ENCODE measurements around the gene PSPH.
"Not testable (repeated sequence)": the region's sequence is repeated elsewhere in the genome, so short reads cannot be mapped to it uniquely, and the experiment has no call there.

The PSPH gene

GRCh38 chr7:56031556-56031955 is 19.7 kb downstream of the PSPH start:
- H3K27ac ChIP-seq (ENCODE audit: low read length); H3K4me1 ChIP-seq (ENCODE audit: control insufficient read depth in 1 of 2, insufficient read depth in 2 of 2, low read length in 2 of 2); H3K36me3 ChIP-seq (ENCODE audit: control insufficient read depth in 1 of 2, insufficient read depth in 2 of 2, low read length in 2 of 2); H3K27me3 ChIP-seq (ENCODE audit: low read depth, low read length); H3K4me3 ChIP-seq (ENCODE audit: low read depth in 1 of 2, low read length in 2 of 2); H3K9me3 ChIP-seq (ENCODE audit: control insufficient read depth in 1 of 2, low read length in 2 of 2): not testable (repeated sequence)

DNA sequence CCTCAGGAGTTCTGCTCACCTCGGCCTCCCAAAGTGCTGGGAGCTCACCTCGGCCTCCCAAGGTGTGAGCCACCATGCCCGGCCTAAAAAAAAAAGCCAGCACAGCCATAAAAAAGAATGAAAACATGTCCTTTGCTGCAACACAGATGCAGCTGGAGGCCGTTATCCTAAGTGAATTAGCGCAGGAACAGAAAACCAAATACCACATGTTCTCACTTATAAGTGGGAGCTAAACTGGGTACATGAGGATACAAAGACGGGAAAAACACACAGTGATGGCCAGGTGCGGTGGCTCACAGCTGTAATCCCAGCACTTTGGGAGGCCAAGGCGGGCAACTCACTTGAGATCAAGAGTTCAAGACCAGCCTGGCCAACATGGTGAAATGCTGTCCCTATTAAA is 20.9 kb downstream of the PSPH start:
- Histone ChIP-seq H3K4me1 (ENCODE audit: control insufficient read depth in 1 of 2, insufficient read depth in 2 of 2, low read length in 2 of 2) (no peaks in the 10 kb centered on the region), H3K9me3 (ENCODE audit: control insufficient read depth in 1 of 2, low read length in 2 of 2) (no peaks in the 10 kb centered on the region), H3K27me3 (ENCODE audit: low read depth, low read length) (no peaks in the 10 kb centered on the region), H3K36me3 (ENCODE audit: control insufficient read depth in 1 of 2, insufficient read depth in 2 of 2, low read length in 2 of 2) (peaks cover 0 to 7% of the 10 kb centered on the region in 2 donors), H3K4me3 (ENCODE audit: low read depth in 1 of 2, low read length in 2 of 2) (no peak overlapping the region), H3K27ac (ENCODE audit: low read length) (no peak overlapping the region)

DNA sequence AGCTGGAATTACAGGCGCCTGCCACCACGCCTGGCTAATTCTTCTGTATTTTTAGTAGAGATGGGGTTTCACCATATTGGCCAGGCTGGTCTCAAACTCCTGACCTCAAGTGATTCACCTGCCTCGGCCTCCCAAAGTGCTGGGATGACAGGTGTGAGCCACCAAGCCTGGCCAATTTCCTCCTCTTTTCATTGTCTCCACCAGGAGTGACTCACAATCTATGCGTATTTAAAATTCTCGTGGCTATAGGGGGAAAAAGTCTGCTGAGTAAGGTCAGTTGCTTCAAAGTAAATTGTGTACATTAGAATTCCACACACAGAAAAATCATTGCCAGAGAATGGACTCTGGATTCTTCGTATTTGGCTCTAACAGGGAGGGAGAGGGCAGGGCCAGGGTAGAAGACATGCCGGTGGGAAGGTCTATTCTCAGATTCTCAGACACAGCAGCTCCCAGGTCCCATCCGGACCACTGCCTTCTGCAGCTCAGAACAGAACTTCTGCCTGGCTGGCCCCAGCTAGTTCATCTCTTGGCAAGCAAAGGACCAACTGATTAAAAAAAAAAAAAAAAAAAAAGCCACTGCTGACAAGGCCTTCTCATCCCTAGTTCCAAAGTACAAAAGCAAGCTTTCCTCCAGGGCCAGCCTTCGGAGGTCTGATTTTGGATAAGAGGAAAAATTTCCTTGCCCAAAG is 22.2 kb downstream of the PSPH start:
- no peak overlapping the region for H3K27ac ChIP-seq (ENCODE audit: low read length)
- H3K4me3 ChIP-seq (ENCODE audit: low read depth in 1 of 2, low read length in 2 of 2) = no peak overlapping the region
- no peaks in the 10 kb centered on the region for H3K4me1 ChIP-seq (ENCODE audit: control insufficient read depth in 1 of 2, insufficient read depth in 2 of 2, low read length in 2 of 2)
- peaks cover 0 to 7% of the 10 kb centered on the region in 2 donors for H3K36me3 ChIP-seq (ENCODE audit: control insufficient read depth in 1 of 2, insufficient read depth in 2 of 2, low read length in 2 of 2)
- no peaks in the 10 kb centered on the region for H3K9me3 ChIP-seq (ENCODE audit: control insufficient read depth in 1 of 2, low read length in 2 of 2)
- H3K27me3 ChIP-seq (ENCODE audit: low read depth, low read length) = no peaks in the 10 kb centered on the region

DNA sequence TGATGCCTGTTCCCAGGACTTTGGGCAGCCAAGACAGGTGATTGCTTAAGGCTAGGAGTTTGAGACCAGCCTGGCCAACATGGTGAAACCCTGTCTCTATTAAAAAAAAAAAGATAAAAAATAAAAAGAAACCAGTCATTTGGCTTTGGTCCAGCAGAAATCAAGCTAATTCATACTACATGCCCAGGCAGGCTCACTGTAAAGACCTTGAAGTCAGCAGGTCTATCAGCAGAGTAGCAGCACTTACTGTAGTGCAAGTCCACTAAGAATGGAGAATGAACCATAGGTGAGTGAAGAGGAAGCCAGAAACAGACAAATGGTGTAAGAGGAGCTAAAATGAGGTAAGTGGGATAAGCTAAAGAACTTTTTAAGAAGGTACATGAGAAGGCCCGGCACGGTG is 24.7 kb downstream of the PSPH start:
- Histone ChIP-seq H3K27me3 (ENCODE audit: low read depth, low read length) (no peaks in the 10 kb centered on the region), H3K4me1 (ENCODE audit: control insufficient read depth in 1 of 2, insufficient read depth in 2 of 2, low read length in 2 of 2) (no peaks in the 10 kb centered on the region), H3K4me3 (ENCODE audit: low read depth in 1 of 2, low read length in 2 of 2) (no peak overlapping the region), H3K9me3 (ENCODE audit: control insufficient read depth in 1 of 2, low read length in 2 of 2) (no peaks in the 10 kb centered on the region), H3K36me3 (ENCODE audit: control insufficient read depth in 1 of 2, insufficient read depth in 2 of 2, low read length in 2 of 2) (peaks cover 0 to 15% of the 10 kb centered on the region in 2 donors), H3K27ac (ENCODE audit: low read length) (no peak overlapping the region)

DNA sequence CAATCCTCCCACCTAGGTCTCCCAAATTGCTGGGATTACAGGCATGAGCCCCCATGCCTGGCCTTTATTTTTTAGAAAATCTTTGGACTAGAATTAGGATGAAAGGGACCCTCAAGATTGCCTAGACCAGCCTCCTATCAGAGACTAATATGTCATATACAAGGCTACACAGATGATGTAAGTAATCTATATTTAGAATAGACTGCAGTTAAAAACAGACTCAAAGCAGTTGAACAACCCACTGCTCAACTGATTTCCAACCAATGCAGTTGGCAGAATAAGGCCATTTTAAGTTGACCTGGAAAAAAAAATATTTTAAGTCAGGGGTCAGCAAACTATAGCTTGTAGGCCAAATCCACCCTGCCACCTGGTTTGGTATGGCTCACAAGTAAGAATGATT is 27.7 kb downstream of the PSPH start:
- no peaks in the 10 kb centered on the region for H3K27me3 ChIP-seq (ENCODE audit: low read depth, low read length)
- H3K36me3 ChIP-seq (ENCODE audit: control insufficient read depth in 1 of 2, insufficient read depth in 2 of 2, low read length in 2 of 2) = peaks cover 0 to 22% of the 10 kb centered on the region in 2 donors
- H3K27ac ChIP-seq (ENCODE audit: low read length) = no peak overlapping the region
- H3K4me3 ChIP-seq (ENCODE audit: low read depth in 1 of 2, low read length in 2 of 2) = no peak overlapping the region
- no peaks in the 10 kb centered on the region for H3K4me1 ChIP-seq (ENCODE audit: control insufficient read depth in 1 of 2, insufficient read depth in 2 of 2, low read length in 2 of 2)
- H3K9me3 ChIP-seq (ENCODE audit: control insufficient read depth in 1 of 2, low read length in 2 of 2) = no peaks in the 10 kb centered on the region

DNA sequence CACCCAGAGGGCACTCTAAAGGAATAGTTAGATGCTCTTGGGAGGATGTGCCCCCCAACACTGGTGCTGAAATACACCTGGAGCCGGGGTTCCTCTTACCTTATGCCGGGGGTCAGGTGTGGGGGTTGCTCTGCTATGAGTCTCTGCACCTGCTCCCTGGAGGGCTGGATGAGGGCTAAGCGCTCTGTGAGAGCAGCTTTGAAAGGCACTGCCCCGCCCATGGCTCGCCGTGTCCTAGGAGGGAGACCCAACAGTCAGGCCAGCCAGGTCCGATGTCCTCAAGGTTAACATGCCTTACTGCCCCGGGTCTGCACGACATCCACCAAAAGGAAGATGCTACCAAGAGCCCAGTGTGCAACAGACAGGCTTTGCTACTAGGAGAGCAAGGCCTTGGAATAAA is 31.7 kb downstream of the PSPH start:
- Histone ChIP-seq H3K4me1 (ENCODE audit: control insufficient read depth in 1 of 2, insufficient read depth in 2 of 2, low read length in 2 of 2) (no peaks in the 10 kb centered on the region), H3K9me3 (ENCODE audit: control insufficient read depth in 1 of 2, low read length in 2 of 2) (no peaks in the 10 kb centered on the region), H3K27ac (ENCODE audit: low read length) (no peak overlapping the region), H3K27me3 (ENCODE audit: low read depth, low read length) (no peaks in the 10 kb centered on the region), H3K36me3 (ENCODE audit: control insufficient read depth in 1 of 2, insufficient read depth in 2 of 2, low read length in 2 of 2) (peaks cover 0 to 16% of the 10 kb centered on the region in 2 donors), H3K4me3 (ENCODE audit: low read depth in 1 of 2, low read length in 2 of 2) (no peak overlapping the region)

DNA sequence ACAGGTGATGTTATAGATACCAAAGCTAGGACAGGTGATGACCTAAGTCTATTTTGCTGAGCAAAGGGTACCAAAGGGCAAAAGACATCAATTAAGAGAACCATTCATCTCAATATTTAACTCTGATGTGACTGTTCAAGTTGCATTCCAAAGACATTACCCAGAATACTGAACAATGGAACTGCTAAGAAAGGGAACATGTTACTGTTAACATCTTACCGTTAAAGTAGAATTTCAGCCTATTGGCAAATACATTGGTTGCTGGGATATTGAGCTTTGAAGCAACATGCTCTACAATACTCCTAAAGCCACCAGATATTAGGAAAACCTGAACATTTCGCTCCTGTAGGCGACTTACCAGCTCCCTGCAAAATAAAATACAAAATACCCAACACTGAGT is 34.2 kb downstream of the PSPH start:
- not testable (repeated sequence) for H3K27me3 ChIP-seq (ENCODE audit: low read depth, low read length); H3K4me1 ChIP-seq (ENCODE audit: control insufficient read depth in 1 of 2, insufficient read depth in 2 of 2, low read length in 2 of 2); H3K9me3 ChIP-seq (ENCODE audit: control insufficient read depth in 1 of 2, low read length in 2 of 2); H3K4me3 ChIP-seq (ENCODE audit: low read depth in 1 of 2, low read length in 2 of 2); H3K27ac ChIP-seq (ENCODE audit: low read length); H3K36me3 ChIP-seq (ENCODE audit: control insufficient read depth in 1 of 2, insufficient read depth in 2 of 2, low read length in 2 of 2)

DNA sequence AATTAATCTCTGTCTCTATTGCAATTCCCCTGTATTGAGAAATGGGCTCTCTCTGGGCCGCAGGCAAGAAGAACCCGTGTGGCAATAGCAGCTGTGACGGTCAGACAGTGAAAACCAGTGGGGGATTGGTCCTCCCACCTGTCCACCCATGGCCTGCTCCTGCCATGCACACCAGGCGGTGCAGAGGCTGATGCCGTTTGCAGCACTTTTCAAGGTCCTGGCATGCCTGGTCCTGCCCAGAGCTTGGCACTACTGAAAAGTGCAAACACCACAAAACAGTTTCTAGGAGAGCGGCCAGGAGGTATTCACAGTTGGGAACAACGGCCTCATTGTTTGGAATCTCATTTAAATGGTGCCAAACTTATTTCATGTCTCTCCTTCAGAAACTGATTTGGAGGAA is 41.5 kb downstream of the PSPH start:
- peaks cover 0 to 15% of the 10 kb centered on the region in 2 donors for H3K4me1 ChIP-seq (ENCODE audit: control insufficient read depth in 1 of 2, insufficient read depth in 2 of 2, low read length in 2 of 2)
- H3K27me3 ChIP-seq (ENCODE audit: low read depth, low read length) = no peaks in the 10 kb centered on the region
- H3K4me3 ChIP-seq (ENCODE audit: low read depth in 1 of 2, low read length in 2 of 2) = no peak overlapping the region
- no peaks in the 10 kb centered on the region for H3K36me3 ChIP-seq (ENCODE audit: control insufficient read depth in 1 of 2, insufficient read depth in 2 of 2, low read length in 2 of 2)
- H3K9me3 ChIP-seq (ENCODE audit: control insufficient read depth in 1 of 2, low read length in 2 of 2) = no peaks in the 10 kb centered on the region
- H3K27ac ChIP-seq (ENCODE audit: low read length) = no peak overlapping the region

DNA sequence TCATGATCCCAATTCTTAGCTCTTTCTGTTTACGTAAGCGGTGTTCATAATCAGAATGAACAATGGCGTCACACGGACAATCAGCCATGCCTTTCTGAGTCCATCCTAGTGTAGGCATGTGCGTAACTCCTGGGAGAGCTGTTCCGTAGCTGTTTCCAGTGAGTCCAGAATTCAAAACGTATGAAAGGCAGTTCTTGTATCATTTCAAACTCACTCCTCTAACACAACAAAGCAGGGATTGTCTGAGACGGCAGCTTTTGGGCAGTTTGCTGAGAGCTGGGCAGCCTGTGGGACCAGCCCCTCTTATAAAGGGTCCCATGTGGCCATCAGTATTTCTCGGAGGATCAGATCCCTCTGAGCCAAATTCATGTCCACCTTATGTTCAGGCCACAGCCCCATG is 43.4 kb downstream of the PSPH start:
- Histone ChIP-seq H3K27me3 (ENCODE audit: low read depth, low read length) (no peaks in the 10 kb centered on the region), H3K4me1 (ENCODE audit: control insufficient read depth in 1 of 2, insufficient read depth in 2 of 2, low read length in 2 of 2) (peaks cover 0 to 15% of the 10 kb centered on the region in 2 donors), H3K27ac (ENCODE audit: low read length) (no peak overlapping the region), H3K4me3 (ENCODE audit: low read depth in 1 of 2, low read length in 2 of 2) (no peak overlapping the region), H3K9me3 (ENCODE audit: control insufficient read depth in 1 of 2, low read length in 2 of 2) (no peaks in the 10 kb centered on the region), H3K36me3 (ENCODE audit: control insufficient read depth in 1 of 2, insufficient read depth in 2 of 2, low read length in 2 of 2) (no peaks in the 10 kb centered on the region)

GRCh38 chr7:56007167-56007652 is 44.0 kb downstream of the PSPH start:
- H3K4me3 ChIP-seq (ENCODE audit: low read depth in 1 of 2, low read length in 2 of 2) = no peak overlapping the region
- no peaks in the 10 kb centered on the region for H3K9me3 ChIP-seq (ENCODE audit: control insufficient read depth in 1 of 2, low read length in 2 of 2)
- H3K36me3 ChIP-seq (ENCODE audit: control insufficient read depth in 1 of 2, insufficient read depth in 2 of 2, low read length in 2 of 2) = no peaks in the 10 kb centered on the region
- H3K27me3 ChIP-seq (ENCODE audit: low read depth, low read length) = no peaks in the 10 kb centered on the region
- H3K4me1 ChIP-seq (ENCODE audit: control insufficient read depth in 1 of 2, insufficient read depth in 2 of 2, low read length in 2 of 2) = peaks cover 0 to 15% of the 10 kb centered on the region in 2 donors
- H3K27ac ChIP-seq (ENCODE audit: low read length) = no peak overlapping the region

DNA sequence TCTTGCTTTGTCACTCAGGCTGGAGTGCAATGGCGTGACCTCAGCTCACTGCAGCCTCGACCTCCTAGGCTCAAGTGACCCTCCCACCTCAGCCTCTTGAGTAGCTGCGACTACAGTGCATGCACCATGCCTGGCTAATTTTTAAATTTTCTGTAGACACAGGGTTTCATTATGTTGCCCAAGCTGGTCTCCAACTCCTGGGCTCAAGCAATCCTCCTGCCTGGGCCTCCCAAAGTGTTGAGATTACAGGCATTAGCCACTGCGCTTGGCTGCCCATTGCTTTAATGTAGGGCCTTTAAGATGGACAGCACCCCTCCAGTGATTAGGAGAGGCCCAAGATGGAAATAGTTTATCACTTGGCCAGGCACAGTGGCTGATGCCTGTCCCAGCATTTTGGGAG is 47.5 kb downstream of the PSPH start:
- no peaks in the 10 kb centered on the region for H3K27me3 ChIP-seq (ENCODE audit: low read depth, low read length)
- no peak overlapping the region for H3K27ac ChIP-seq (ENCODE audit: low read length)
- peaks cover 0 to 12% of the 10 kb centered on the region in 2 donors for H3K36me3 ChIP-seq (ENCODE audit: control insufficient read depth in 1 of 2, insufficient read depth in 2 of 2, low read length in 2 of 2)
- H3K4me1 ChIP-seq (ENCODE audit: control insufficient read depth in 1 of 2, insufficient read depth in 2 of 2, low read length in 2 of 2) = no peaks in the 10 kb centered on the region
- no peak overlapping the region for H3K4me3 ChIP-seq (ENCODE audit: low read depth in 1 of 2, low read length in 2 of 2)
- no peaks in the 10 kb centered on the region for H3K9me3 ChIP-seq (ENCODE audit: control insufficient read depth in 1 of 2, low read length in 2 of 2)

- H3K4me1 ChIP-seq (ENCODE audit: control insufficient read depth in 1 of 2, insufficient read depth in 2 of 2, low read length in 2 of 2) = no peaks in the 10 kb centered on the region
- H3K27ac ChIP-seq (ENCODE audit: low read length) = no peak overlapping the region
- H3K4me3 ChIP-seq (ENCODE audit: low read depth in 1 of 2, low read length in 2 of 2) = no peak overlapping the region
- H3K27me3 ChIP-seq (ENCODE audit: low read depth, low read length) = no peaks in the 10 kb centered on the region
- peaks cover 29 to 54% of the 10 kb centered on the region in 2 donors for H3K36me3 ChIP-seq (ENCODE audit: control insufficient read depth in 1 of 2, insufficient read depth in 2 of 2, low read length in 2 of 2)
- no peaks in the 10 kb centered on the region for H3K9me3 ChIP-seq (ENCODE audit: control insufficient read depth in 1 of 2, low read length in 2 of 2)
Measured at GRCh38 chr7:55996856-55997500, 54.3 kb downstream of the PSPH start.
